AG04450 (cell line): ENCODE measurements around the gene CRP. TPM values are rescaled to one million over a fixed set of nuclear protein-coding genes. Genes with fewer than 3 reads are reported as not detected.

ENCODE experiments used
- CTCF ChIA-PET: fragments of 300-600, 350-600 bp; formaldehyde crosslinking; extraction: SDS; loops from one replicate; lab custom pipeline; 2022; ENCODE audit warnings: antibody characterized with exemption, inconsistent platforms; lab: Charles Lee
- POLR2A ChIA-PET: fragments of 350-600 bp; formaldehyde crosslinking; extraction: SDS; loops from one replicate; lab custom pipeline; 2021; ENCODE audit warnings: antibody characterized with exemption, inconsistent platforms; lab: Yijun Ruan, JAX
- DNase-seq: peaks from one replicate; pipeline ENCODE4 v3.0.0-alpha.2; 2011; ENCODE audit warnings: low read depth, low spot score
- H3K27ac ChIP-seq: one replicate; pipeline ENCODE4 v1.5.1; 2012; ENCODE audit warnings: low read depth, low read length, control low read depth
- H3K27me3 ChIP-seq: one replicate; pipeline ENCODE4 v1.6.0; 2012; ENCODE audit warnings: low read length; ENCODE audit not compliant: control insufficient read depth, insufficient read depth
- H3K4me3 ChIP-seq: 2 replicates; pipeline ENCODE4 v1.5.1; 2011; ENCODE audit warnings: mild to moderate bottlenecking, low read depth, low read length, control low read depth
- H3K9me3 ChIP-seq: 2 replicates; pipeline ENCODE4 v1.5.1; 2012; ENCODE audit warnings: low read length; ENCODE audit not compliant: control insufficient read depth, insufficient read depth
- CTCF ChIP-seq: IDR thresholded peaks from 2 replicates; pipeline ENCODE4 v1.5.1; 2011; ENCODE audit warnings: low read depth, low read length, control low read depth, inconsistent platforms
- polyA plus RNA-seq: library from polyadenylated mRNA; depleted of rRNA; stranded (reverse); fragments of >200 nt; gene quantifications from 2 replicates; pipeline ENCODE4 v1.2.3, GENCODE V29; 2011

The CRP gene
- polyA plus RNA-seq, 1 experiment = not detected

GRCh38 chr1:159715855-159716254 is 1.5 kb upstream of the CRP start:
- POLR2A ChIA-PET = no interaction called here
- Histone ChIP-seq H3K27ac (no peak overlapping the region), H3K9me3 (peaks cover 3% of the 10 kb centered on the region), H3K27me3 (no peaks in the 10 kb centered on the region), H3K4me3 (no peak overlapping the region)
- CTCF ChIA-PET = no interaction called here
- DNase-seq = no peak
- no peak for TF ChIP-seq CTCF

GRCh38 chr1:159712080-159712479 is 2.3 kb downstream of the CRP start:
- Histone ChIP-seq H3K27ac (no peak overlapping the region), H3K4me3 (no peak overlapping the region), H3K9me3 (no peaks in the 10 kb centered on the region), H3K27me3 (no peaks in the 10 kb centered on the region)
- ChIA-PET POLR2A (no interaction called here), CTCF (no interaction called here)
- no peak for TF ChIP-seq CTCF
- DNase-seq = no peak

GRCh38 chr1:159707472-159708260 is 6.7 kb downstream of the CRP start:
- no peaks in the 10 kb centered on the region for H3K27me3 ChIP-seq
- CTCF ChIA-PET = no interaction called here
- H3K27ac ChIP-seq = no peak overlapping the region
- no peak overlapping the region for H3K4me3 ChIP-seq
- DNase-seq = no peak
- no peak for TF ChIP-seq CTCF
- H3K9me3 ChIP-seq = no peaks in the 10 kb centered on the region
- POLR2A ChIA-PET = no interaction called here

- DNase-seq = no peak
- ChIA-PET POLR2A (no interaction called here), CTCF (no interaction called here)
- Histone ChIP-seq H3K9me3 (no peaks in the 10 kb centered on the region), H3K27ac (no peak overlapping the region), H3K27me3 (no peaks in the 10 kb centered on the region), H3K4me3 (no peak overlapping the region)
- TF ChIP-seq CTCF = no peak
These were observed 8.5 kb downstream of the CRP start for GRCh38 chr1:159705904-159706256.

GRCh38 chr1:159705251-159705903 is 9.0 kb downstream of the CRP start:
- Histone ChIP-seq H3K4me3 (no peak overlapping the region), H3K27me3 (no peaks in the 10 kb centered on the region), H3K9me3 (no peaks in the 10 kb centered on the region), H3K27ac (no peak overlapping the region)
- CTCF ChIA-PET = no interaction called here
- TF ChIP-seq CTCF = no peak
- no peak for DNase-seq
- POLR2A ChIA-PET = no interaction called here
